ENCODE measurements around the gene NOP53.
"Not testable (repeated sequence)": the region's sequence is repeated elsewhere in the genome, so short reads cannot be mapped to it uniquely, and the experiment has no call there.

Gene NOP53

DNA sequence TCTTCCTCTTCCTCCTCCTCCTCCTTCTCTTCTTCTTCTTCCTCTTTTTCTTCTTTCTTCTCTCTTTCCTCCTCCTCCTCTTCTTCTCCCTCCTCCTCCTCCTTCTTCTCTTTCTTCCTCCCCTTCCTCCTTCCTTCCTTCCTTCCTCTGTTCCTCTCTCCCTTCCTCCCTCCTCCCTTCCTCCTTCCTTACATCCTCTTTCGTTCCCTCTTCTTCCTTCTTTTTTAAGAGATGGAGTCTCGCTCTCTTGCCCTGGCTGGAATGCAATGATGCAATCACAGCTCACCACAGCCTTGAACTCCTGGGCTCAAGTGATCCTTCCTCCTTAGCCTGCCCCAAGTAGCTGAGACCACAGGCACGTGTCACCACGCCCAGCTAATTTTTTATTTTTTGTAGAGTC is 18.9 kb upstream of the NOP53 start:
- Histone ChIP-seq H3K36me3 (peaks cover 5% of the 10 kb centered on the region; the same call in 1 of the 2 replicates), H3K4me3 (ENCODE audit: low read depth, low read length) (no peak overlapping the region), H3K4me1 (peaks cover 17% of the 10 kb centered on the region), H3K27me3 (no peaks in the 10 kb centered on the region), H3K9me3 (no peaks in the 10 kb centered on the region)
- no peak for DNase-seq
- TF ChIP-seq, protein P1, sequence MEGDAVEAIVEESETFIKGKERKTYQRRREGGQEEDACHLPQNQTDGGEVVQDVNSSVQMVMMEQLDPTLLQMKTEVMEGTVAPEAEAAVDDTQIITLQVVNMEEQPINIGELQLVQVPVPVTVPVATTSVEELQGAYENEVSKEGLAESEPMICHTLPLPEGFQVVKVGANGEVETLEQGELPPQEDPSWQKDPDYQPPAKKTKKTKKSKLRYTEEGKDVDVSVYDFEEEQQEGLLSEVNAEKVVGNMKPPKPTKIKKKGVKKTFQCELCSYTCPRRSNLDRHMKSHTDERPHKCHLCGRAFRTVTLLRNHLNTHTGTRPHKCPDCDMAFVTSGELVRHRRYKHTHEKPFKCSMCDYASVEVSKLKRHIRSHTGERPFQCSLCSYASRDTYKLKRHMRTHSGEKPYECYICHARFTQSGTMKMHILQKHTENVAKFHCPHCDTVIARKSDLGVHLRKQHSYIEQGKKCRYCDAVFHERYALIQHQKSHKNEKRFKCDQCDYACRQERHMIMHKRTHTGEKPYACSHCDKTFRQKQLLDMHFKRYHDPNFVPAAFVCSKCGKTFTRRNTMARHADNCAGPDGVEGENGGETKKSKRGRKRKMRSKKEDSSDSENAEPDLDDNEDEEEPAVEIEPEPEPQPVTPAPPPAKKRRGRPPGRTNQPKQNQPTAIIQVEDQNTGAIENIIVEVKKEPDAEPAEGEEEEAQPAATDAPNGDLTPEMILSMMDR (IDR thresholded peaks at IDR 0.05; ENCODE audit: low read depth, low read length), result no peak

DNA sequence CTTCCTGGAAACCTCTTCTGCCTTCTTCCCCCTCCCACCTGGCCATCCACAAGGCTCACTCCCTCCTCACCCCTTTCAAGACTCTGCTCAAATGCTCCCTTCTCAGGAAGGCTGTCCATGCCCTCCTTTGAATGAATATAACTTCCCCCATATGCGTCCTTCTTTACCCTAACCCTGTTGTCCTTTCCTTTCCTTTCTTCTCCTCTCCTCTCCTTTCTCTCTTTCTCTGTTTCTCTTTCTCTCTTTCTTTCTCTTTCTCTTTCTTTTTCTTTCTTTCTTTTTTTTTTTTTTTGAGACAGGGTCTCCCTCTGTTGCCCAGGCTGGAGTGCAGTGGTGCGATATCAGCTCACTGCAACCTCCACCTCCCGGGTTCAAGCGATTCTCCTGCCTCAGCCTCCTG is 17.1 kb upstream of the NOP53 start:
- H3K9me3 ChIP-seq; H3K27me3 ChIP-seq; DNase-seq; H3K36me3 ChIP-seq; H3K4me3 ChIP-seq (ENCODE audit: low read depth, low read length): not testable (repeated sequence)
- H3K4me1 ChIP-seq, result peaks cover 12% of the 10 kb centered on the region

DNA sequence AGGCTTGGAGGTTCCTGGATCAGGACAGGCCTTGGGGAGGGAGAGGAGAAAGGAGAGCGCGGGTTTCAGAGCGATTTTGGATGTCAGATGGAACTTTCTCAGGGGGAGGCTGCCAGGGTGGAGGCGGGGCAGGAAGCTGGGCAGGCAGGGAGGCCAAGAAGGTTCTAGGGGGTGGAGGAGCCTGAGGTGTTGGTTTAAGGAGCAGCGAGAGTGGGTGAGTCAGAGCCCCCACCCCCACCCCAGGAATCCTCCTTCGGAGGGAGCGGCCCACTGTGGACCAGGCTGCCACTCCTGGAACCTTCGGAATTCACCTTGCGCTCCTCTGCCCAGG is 15.9 kb upstream of the NOP53 start:
- Histone ChIP-seq H3K4me3 (ENCODE audit: low read depth, low read length) (peak overlapping the region; percentile 58), H3K4me1 (peaks cover 12% of the 10 kb centered on the region), H3K36me3 (peaks cover 5% of the 10 kb centered on the region; the same call in 1 of the 2 replicates), H3K9me3 (no peaks in the 10 kb centered on the region), H3K27me3 (no peaks in the 10 kb centered on the region)
- TF ChIP-seq, protein P1 (IDR thresholded peaks at IDR 0.05; ENCODE audit: low read depth, low read length), result no peak
- no peak for DNase-seq

DNA sequence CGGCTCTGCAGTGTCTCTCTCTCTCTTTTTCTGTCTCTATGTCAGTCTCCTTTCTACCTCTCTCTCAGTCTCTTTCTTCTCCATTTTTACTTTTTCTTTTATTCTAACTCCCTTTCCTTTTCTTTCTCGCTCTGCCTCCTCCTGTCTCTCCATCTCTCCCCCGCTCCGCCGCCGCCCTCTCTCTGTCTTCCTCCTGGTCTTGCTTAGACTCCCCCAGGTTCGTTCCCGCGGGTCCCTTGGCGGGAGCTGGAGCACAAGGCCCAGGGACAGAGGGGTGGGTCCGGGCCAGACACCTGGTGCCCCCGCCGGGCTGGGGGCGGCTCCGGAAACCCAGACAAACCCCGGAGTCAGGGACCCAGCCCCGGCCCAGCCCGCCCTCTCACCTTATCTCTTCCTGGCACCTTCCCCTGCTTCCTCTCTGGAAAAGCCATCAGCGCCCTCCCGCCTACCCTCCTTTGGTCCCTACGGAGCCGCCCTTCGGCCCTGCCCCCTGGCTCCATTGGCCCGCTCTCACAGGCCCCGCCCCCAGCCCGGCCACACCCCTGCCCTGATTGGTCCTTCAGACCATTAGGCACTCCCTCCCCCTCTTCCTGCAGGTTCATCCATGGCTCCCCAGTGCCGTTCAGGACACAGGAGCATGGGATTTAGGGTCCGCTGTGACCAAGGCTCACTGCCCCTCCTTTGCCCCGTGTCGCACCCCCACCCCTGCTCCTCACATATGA is 15.4 kb upstream of the NOP53 start:
- peaks cover 5% of the 10 kb centered on the region; the same call in 1 of the 2 replicates for H3K36me3 ChIP-seq
- DNase-seq, result peak; percentile 94
- TF ChIP-seq, protein P1 (IDR thresholded peaks at IDR 0.05; ENCODE audit: low read depth, low read length), result no peak
- peaks cover 12% of the 10 kb centered on the region for H3K4me1 ChIP-seq
- H3K9me3 ChIP-seq, result no peaks in the 10 kb centered on the region
- H3K27me3 ChIP-seq, result no peaks in the 10 kb centered on the region
- H3K4me3 ChIP-seq (ENCODE audit: low read depth, low read length), result peak overlapping the region; percentile 58

DNA sequence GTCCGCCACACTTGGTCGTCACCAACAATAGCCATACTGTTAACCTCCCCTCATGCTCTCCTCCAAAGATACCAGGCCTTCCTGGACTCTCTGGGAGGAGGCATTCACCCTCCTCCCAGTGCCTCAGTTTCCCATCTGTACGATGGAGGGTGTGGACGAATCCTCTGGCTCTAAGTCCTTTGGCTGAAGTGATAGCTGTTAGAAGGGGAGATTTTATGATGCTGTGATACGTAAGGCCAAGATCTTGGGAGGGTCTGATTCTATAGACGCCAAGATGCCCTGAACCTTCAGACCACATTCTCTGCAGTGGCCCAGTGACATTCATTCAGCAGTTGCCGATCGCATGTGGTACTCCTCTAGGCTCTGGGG is 14.8 kb upstream of the NOP53 start:
- no peaks in the 10 kb centered on the region for H3K9me3 ChIP-seq
- TF ChIP-seq, protein P1 (IDR thresholded peaks at IDR 0.05; ENCODE audit: low read depth, low read length), result no peak
- H3K36me3 ChIP-seq, result peaks cover 5% of the 10 kb centered on the region; the same call in 1 of the 2 replicates
- H3K4me3 ChIP-seq (ENCODE audit: low read depth, low read length), result no peak overlapping the region
- no peaks in the 10 kb centered on the region for H3K27me3 ChIP-seq
- peaks cover 12% of the 10 kb centered on the region for H3K4me1 ChIP-seq
- DNase-seq, result no peak

DNA sequence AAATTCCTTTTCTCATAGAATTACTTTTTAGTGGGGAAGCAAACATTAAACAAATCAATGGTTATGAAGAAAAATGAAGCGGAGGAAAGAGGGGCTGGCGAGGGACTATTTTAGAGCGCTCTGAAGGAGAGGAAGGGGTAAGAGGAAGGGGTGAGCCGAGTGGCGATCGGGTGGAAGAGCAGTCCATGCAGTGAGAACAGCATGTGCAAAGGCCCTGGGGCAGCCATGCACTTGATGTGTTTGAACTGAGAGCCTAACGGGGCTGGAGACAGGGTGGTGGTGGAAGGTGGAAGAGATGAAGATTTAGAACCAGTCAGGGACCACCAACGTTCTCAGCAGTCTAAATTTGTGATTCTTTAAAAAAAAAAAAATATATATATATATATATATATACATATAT is 14.4 kb upstream of the NOP53 start:
- Histone ChIP-seq H3K4me1 (peaks cover 12% of the 10 kb centered on the region), H3K27me3 (no peaks in the 10 kb centered on the region), H3K36me3 (peaks cover 1% of the 10 kb centered on the region; the same call in 1 of the 2 replicates), H3K9me3 (no peaks in the 10 kb centered on the region), H3K4me3 (ENCODE audit: low read depth, low read length) (no peak overlapping the region)
- no peak for DNase-seq
- TF ChIP-seq, protein P1 (IDR thresholded peaks at IDR 0.05; ENCODE audit: low read depth, low read length), result no peak
